Gastrocnemius medialis (tissue), 4 donors: ENCODE results near the gene GUK1.

Source experiments
- CTCF ChIP-seq, 5 experiments: fragments of 450-650 bp in 3 of 5; fragments of 200-600 bp in 2 of 5; sonication (generic) in 2 of 5; IDR thresholded peaks in 4 of 5; conservative IDR thresholded peaks in 1 of 5; 1 replicate in 4 of 5; 2 replicates in 1 of 5; pipeline ENCODE4 v1.5.1; 2016 to 2019; ENCODE audit warnings: antibody characterized with exemption in 5 of 5, mild to moderate bottlenecking in 3 of 5, moderate library complexity in 3 of 5
- POLR2A ChIP-seq, 2 donors: fragments of 450-650 bp; IDR thresholded peaks; one replicate each; pipeline ENCODE4 v1.6.1; 2017; ENCODE audit warnings: antibody characterized with exemption in 2 of 2, mild to moderate bottlenecking in 2 of 2, moderate library complexity in 2 of 2

GRCh38 chr1:228154670-228155571 lies 14.8 kb downstream of the GUK1 start:
- TF ChIP-seq CTCF (IDR thresholded peaks at IDR 0.05 in 4 of 5, conservative IDR thresholded peaks at IDR 0.05 in 1 of 5) (no peak), POLR2A (IDR thresholded peaks at IDR 0.05) (no peak)
